Endothelial cell of umbilical vein (primary cell): ENCODE measurements around the gene ICAM1. TPM values are rescaled to one million over a fixed set of nuclear protein-coding genes. Genes with fewer than 3 reads are reported as not detected.
"Not testable (repeated sequence)": the region's sequence is repeated elsewhere in the genome, so short reads cannot be mapped to it uniquely, and the experiment has no call there.

Source experiments
- BruUV-seq: library from RNA; stranded (reverse); fragments of 400-500 nt; replicated peaks from 2 replicates; lab custom pipeline; 2021; lab: Mats Ljungman, UMichigan
- CTCF ChIA-PET: fragments of 300-600, 350-600 bp; sonication (Branson Sonifier 250); formaldehyde crosslinking; loops from one replicate; lab custom pipeline; 2021; ENCODE audit warnings: antibody characterized with exemption, inconsistent platforms; lab: Charles Lee
- POLR2A ChIA-PET: fragments of 300-600, 350-600 bp; sonication (Branson Sonifier 250); formaldehyde crosslinking; loops from one replicate; lab custom pipeline; 2021; ENCODE audit warnings: antibody characterized with exemption, inconsistent platforms; lab: Charles Lee
- DNase-seq: peaks from one replicate; pipeline ENCODE4 v3.0.0-alpha.2; 2011; ENCODE audit warnings: low read depth, low spot score
- FAIRE-seq: peaks from 2 replicates; lab custom pipeline; 2011; peaks lifted over from hg19 to GRCh38; lab: Jason Lieb, UNC
- H2AFZ ChIP-seq: 2 replicates; pipeline ENCODE4 v1.6.0; 2012; ENCODE audit warnings: low read depth, low read length, control low read depth, inconsistent platforms
- H3K27ac ChIP-seq: 2 replicates; pipeline ENCODE4 v1.5.1; 2011; ENCODE audit warnings: low read depth, mild to moderate bottlenecking, control low read depth, low read length, moderate library complexity; ENCODE audit not compliant: insufficient read depth
- H3K27me3 ChIP-seq, 2 experiments: 2 replicates each; pipeline versions ENCODE4 v1.6.0 to v1.6.1; 2011; ENCODE audit warnings: low read length in 2 of 2, mixed read lengths in 1 of 2; ENCODE audit not compliant: control insufficient read depth in 2 of 2, insufficient read depth in 2 of 2
- H3K36me3 ChIP-seq, 2 experiments: 2 replicates in 1 of 2; 3 replicates in 1 of 2; pipeline ENCODE4 v1.5.1; 2011; ENCODE audit warnings: low read length in 2 of 2, mild to moderate bottlenecking in 1 of 2, moderate library complexity in 1 of 2; ENCODE audit not compliant: control insufficient read depth in 2 of 2, insufficient read depth in 2 of 2; ENCODE audit errors: extremely low read depth in 1 of 2
- H3K4me1 ChIP-seq: 3 replicates; pipeline ENCODE4 v1.5.1; 2011; ENCODE audit warnings: mild to moderate bottlenecking, low read length; ENCODE audit not compliant: control insufficient read depth, insufficient read depth; ENCODE audit errors: extremely low read depth
- H3K4me2 ChIP-seq: 2 replicates; pipeline ENCODE4 v1.6.1; 2011; ENCODE audit warnings: low read length, control low read depth, mixed read lengths; ENCODE audit not compliant: insufficient read depth
- H3K4me3 ChIP-seq, 3 experiments: fragments of 200-600 bp in 1 of 3; sonication (generic), shearing (Covaris generic) in 1 of 3; replicated peaks in 1 of 3; 2 replicates each; pipeline ENCODE4 v1.5.1; 2011 to 2016; ENCODE audit warnings: control low read depth in 3 of 3, low read length in 3 of 3, mild to moderate bottlenecking in 2 of 3, inconsistent platforms in 1 of 3, low read depth in 1 of 3, moderate library complexity in 1 of 3; ENCODE audit not compliant: insufficient read depth in 1 of 3
- H3K79me2 ChIP-seq: 2 replicates; pipeline ENCODE4 v1.6.0; 2012; ENCODE audit warnings: low read length, inconsistent platforms; ENCODE audit not compliant: control insufficient read depth, insufficient read depth
- H3K9ac ChIP-seq: replicated peaks from 2 replicates; pipeline ENCODE3; 2011; ENCODE audit warnings: low read length, control low read depth; ENCODE audit not compliant: insufficient read depth; ENCODE audit errors: extremely low read depth
- H3K9me1 ChIP-seq: replicated peaks from 3 replicates; pipeline ENCODE4 v1.6.0; 2011; ENCODE audit warnings: mild to moderate bottlenecking, low read length; ENCODE audit not compliant: control insufficient read depth, insufficient read depth; ENCODE audit errors: extremely low read depth
- H3K9me3 ChIP-seq: replicated peaks from 2 replicates; pipeline ENCODE4 v1.5.1; 2012; ENCODE audit warnings: low read length, inconsistent platforms; ENCODE audit not compliant: control insufficient read depth, insufficient read depth
- H4K20me1 ChIP-seq: replicated peaks from 2 replicates; pipeline ENCODE3; 2011; ENCODE audit warnings: mild to moderate bottlenecking, low read length; ENCODE audit not compliant: control insufficient read depth, insufficient read depth; ENCODE audit errors: extremely low read depth
- EZH2 ChIP-seq: IDR thresholded peaks from 2 replicates; pipeline ENCODE4 v1.6.1; 2012; ENCODE audit warnings: borderline replicate concordance, low read depth, mild to moderate bottlenecking, moderate library complexity, low read length, inconsistent platforms; ENCODE audit not compliant: severe bottlenecking
- GATA2 ChIP-seq: IDR thresholded peaks from 2 replicates; pipeline ENCODE4 v1.7.0; 2011; ENCODE audit warnings: low read depth, mild to moderate bottlenecking, moderate library complexity, mixed read lengths, low read length; ENCODE audit not compliant: insufficient read length, insufficient read depth
- MYC ChIP-seq: IDR thresholded peaks from one replicate; pipeline ENCODE4 v1.6.1; 2011; ENCODE audit warnings: mild to moderate bottlenecking, low read depth, low read length
- POLR2A ChIP-seq: IDR thresholded peaks from 2 replicates; pipeline ENCODE4 v1.6.1; 2012; ENCODE audit warnings: low read depth, mild to moderate bottlenecking, control low read depth, low read length
- POLR2AphosphoS5 ChIP-seq: IDR thresholded peaks from 2 replicates; pipeline ENCODE4 v1.6.1; 2012; ENCODE audit warnings: low read depth, mild to moderate bottlenecking, control low read depth, low read length, moderate library complexity; ENCODE audit not compliant: insufficient read depth
- dilution Hi-C: fragments of 300-500 bp; cut with MboI; formaldehyde crosslinking; loops from one replicate; pipeline ENCODE4 v1.15.0; 2019; ENCODE audit warnings: low sequenced_read_pairs; ENCODE audit not compliant: extremely low pct_ligation_motif_present
- intact Hi-C: fragments of 100-400 bp; cut with micrococcal nuclease; formaldehyde crosslinking; loops from one replicate; pipeline ENCODE4 v1.10.0; 2022
- polyA plus RNA-seq, 4 experiments: library from polyadenylated mRNA; depleted of rRNA in 3 of 4; stranded (reverse) in 3 of 4; unstranded in 1 of 4; fragments of >200 nt; gene quantifications; 2 replicates each; pipeline versions ENCODE4 v1.2.1 to v1.2.3, GENCODE V29; 2011 to 2012; ENCODE audit warnings: missing spikeins in 1 of 4
- total RNA-seq: library from RNA; stranded (reverse); gene quantifications from 2 replicates; pipeline ENCODE4 v1.2.3, GENCODE V29; 2021
- TF ChIP-seq, protein P1 (sequence below), 2 donors: IDR thresholded peaks; 1 replicate in 1 of 2; 2 replicates in 1 of 2; pipeline ENCODE4 v1.5.1; 2011; ENCODE audit warnings: low read length in 2 of 2, mild to moderate bottlenecking in 2 of 2, moderate library complexity in 2 of 2, control low read depth in 1 of 2, inconsistent platforms in 1 of 2, low read depth in 1 of 2; ENCODE audit not compliant: insufficient read depth in 1 of 2; ENCODE audit errors: extremely low read depth in 1 of 2
- TF ChIP-seq, protein P2 (sequence below): IDR thresholded peaks from 2 replicates; pipeline ENCODE4 v1.6.1; 2011; ENCODE audit not compliant: insufficient read depth, insufficient read length

The ICAM1 gene
- total and polyA plus RNA-seq, 2 donors (not counting 3 experiments of a cell fraction or from before 2014, with no cell fraction given) = 20.5 to 30.4 TPM

DNA sequence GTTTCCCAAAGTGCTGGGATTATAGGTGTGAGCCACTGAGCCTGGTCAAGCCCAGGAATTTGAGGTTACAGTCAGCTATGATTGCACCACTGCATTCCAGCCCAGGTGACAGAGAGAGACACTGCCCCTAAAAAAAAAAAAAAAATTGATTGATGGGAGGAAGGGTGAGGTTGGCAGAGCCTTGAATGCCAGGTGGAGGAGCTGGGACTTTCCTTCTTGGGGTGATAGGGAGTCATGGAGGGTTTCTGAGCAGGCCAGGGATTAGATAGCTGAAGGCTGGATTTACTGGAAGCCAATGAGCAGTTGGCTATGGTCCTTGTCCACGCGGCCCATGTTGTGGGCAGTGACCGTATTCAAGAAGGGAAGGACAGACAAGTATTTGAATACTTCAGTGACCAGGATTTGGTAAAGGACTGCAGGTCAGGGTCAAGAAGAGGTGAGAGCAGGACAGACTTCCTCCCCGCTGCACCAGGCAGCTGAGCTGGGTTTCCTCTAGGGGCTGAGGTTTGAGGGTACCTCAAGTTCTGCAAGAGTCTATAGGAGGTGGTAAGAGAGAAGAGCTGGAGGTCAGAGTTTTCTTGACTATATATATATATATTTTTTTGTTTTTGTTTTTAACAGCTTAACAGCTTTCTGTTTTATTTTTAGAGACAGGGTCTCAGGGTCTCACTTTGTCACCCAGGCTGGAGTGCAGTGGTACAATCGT is 9.0 kb downstream of the ICAM1 start:
- Histone ChIP-seq H3K4me3 (no peak overlapping the region), H3K9me1 (no peaks in the 10 kb centered on the region), H3K36me3 (peaks cover 0 to 4% of the 10 kb centered on the region in 2 experiments), H3K4me2 (no peak overlapping the region), H3K27ac (no peak overlapping the region), H3K79me2 (no peaks in the 10 kb centered on the region), H4K20me1 (no peaks in the 10 kb centered on the region), H3K9ac (no peak overlapping the region), H3K27me3 (no peaks in the 10 kb centered on the region), H3K9me3 (no peaks in the 10 kb centered on the region), H2AFZ (no peak overlapping the region), H3K4me1 (no peaks in the 10 kb centered on the region)
- FAIRE-seq (no peak), DNase-seq (no peak)
- no TSS peak for BruUV-seq
- POLR2A ChIA-PET = interaction anchor here (0.6 kb wide), 1 partner anchor 46 kb away, joined by 3 read pairs; no protein-coding TSS in a partner anchor
- dilution Hi-C loops = no loop called here
- intact Hi-C loops = no loop called here
- CTCF ChIA-PET = interaction anchor here (0.8 to 3.7 kb wide), 7 partner anchors 9 to 111 kb away, joined by 3 to 12 read pairs (median 4); partner anchors contain the start of genes ICAM1 and ICAM5
- no peak for TF ChIP-seq GATA2
- TF ChIP-seq MYC = no peak
- no peak for TF ChIP-seq POLR2A
- TF ChIP-seq, protein P1, sequence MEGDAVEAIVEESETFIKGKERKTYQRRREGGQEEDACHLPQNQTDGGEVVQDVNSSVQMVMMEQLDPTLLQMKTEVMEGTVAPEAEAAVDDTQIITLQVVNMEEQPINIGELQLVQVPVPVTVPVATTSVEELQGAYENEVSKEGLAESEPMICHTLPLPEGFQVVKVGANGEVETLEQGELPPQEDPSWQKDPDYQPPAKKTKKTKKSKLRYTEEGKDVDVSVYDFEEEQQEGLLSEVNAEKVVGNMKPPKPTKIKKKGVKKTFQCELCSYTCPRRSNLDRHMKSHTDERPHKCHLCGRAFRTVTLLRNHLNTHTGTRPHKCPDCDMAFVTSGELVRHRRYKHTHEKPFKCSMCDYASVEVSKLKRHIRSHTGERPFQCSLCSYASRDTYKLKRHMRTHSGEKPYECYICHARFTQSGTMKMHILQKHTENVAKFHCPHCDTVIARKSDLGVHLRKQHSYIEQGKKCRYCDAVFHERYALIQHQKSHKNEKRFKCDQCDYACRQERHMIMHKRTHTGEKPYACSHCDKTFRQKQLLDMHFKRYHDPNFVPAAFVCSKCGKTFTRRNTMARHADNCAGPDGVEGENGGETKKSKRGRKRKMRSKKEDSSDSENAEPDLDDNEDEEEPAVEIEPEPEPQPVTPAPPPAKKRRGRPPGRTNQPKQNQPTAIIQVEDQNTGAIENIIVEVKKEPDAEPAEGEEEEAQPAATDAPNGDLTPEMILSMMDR (IDR thresholded peaks at IDR 0.05; ENCODE audit: extremely low read depth in 1 of 2, insufficient read depth in 1 of 2, low read depth in 1 of 2, low read length in 2 of 2) = no peak
- TF ChIP-seq, protein P2, sequence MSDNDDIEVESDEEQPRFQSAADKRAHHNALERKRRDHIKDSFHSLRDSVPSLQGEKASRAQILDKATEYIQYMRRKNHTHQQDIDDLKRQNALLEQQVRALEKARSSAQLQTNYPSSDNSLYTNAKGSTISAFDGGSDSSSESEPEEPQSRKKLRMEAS = no peak
- no peak for TF ChIP-seq EZH2
- no peak for TF ChIP-seq POLR2AphosphoS5

DNA sequence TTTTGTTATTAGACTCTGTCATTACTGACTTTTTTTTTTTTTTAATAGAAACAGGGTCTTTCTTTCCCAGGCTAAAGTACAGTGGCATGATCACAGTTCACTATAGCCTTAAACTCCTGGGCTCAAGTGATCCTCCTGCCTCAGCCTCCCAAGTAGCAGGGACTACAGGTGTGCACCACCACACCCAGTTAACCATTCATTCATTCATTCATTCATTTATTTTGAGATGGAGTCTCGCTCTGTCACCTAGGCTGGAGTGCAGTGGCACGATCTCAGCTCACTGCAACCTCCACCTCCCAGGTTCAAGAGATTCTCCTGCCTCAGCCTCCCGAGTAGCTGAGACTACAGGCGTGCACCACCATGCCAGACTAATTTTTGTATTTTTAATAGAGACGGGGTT is 11.1 kb downstream of the ICAM1 start:
- H4K20me1 ChIP-seq, H3K27me3 ChIP-seq, FAIRE-seq, intact Hi-C loops, H3K4me3 ChIP-seq, dilution Hi-C loops, CTCF ChIA-PET, DNase-seq, POLR2A ChIA-PET, H3K4me1 ChIP-seq, H3K9me1 ChIP-seq, BruUV-seq, H3K36me3 ChIP-seq, H3K79me2 ChIP-seq, H3K9ac ChIP-seq, H3K4me2 ChIP-seq, H2AFZ ChIP-seq, H3K27ac ChIP-seq, H3K9me3 ChIP-seq: not testable (repeated sequence)
